HEK293T (cell line): ENCODE results near the gene MSN.
"Not testable (repeated sequence)": the region's sequence is repeated elsewhere in the genome, so short reads cannot be mapped to it uniquely, and the experiment has no call there.

Experiments
- ARNT ChIP-seq: fragments of 450-650 bp; IDR thresholded peaks from 2 replicates; pipeline ENCODE4 v1.6.1; 2017; ENCODE audit warnings: mild to moderate bottlenecking
- BHLHE40 ChIP-seq: fragments of 450-650 bp; IDR thresholded peaks from 2 replicates; pipeline ENCODE4 v1.6.1; 2016; ENCODE audit warnings: mild to moderate bottlenecking, moderate library complexity, borderline replicate concordance
- ELF4 ChIP-seq: fragments of 450-650 bp; IDR thresholded peaks from 2 replicates; pipeline ENCODE4 v1.6.1; 2017; ENCODE audit warnings: antibody characterized with exemption
- FOXK2 ChIP-seq: fragments of 450-650 bp; IDR thresholded peaks from 2 replicates; pipeline ENCODE4 v1.6.1; 2016; ENCODE audit warnings: mild to moderate bottlenecking
- FOXM1 ChIP-seq: fragments of 450-650 bp; IDR thresholded peaks from 2 replicates; pipeline ENCODE4 v1.6.1; 2017; ENCODE audit warnings: mild to moderate bottlenecking, borderline replicate concordance
- PKNOX1 ChIP-seq: fragments of 450-650 bp; IDR thresholded peaks from 2 replicates; pipeline ENCODE4 v1.6.1; 2016
- SP1 ChIP-seq: fragments of 450-650 bp; IDR thresholded peaks from 2 replicates; pipeline ENCODE4 v1.6.1; 2017
- SUZ12 ChIP-seq: fragments of 450-650 bp; IDR thresholded peaks from 2 replicates; pipeline ENCODE4 v1.6.1; 2016; ENCODE audit warnings: mild to moderate bottlenecking
- TARDBP ChIP-seq: fragments of 450-650 bp; IDR thresholded peaks from 2 replicates; pipeline ENCODE4 v1.6.1; 2016
- ZNF384 ChIP-seq: fragments of 450-650 bp; IDR thresholded peaks from 2 replicates; pipeline ENCODE4 v1.6.1; 2016

- TF ChIP-seq FOXK2, FOXM1, ELF4, SUZ12, SP1, BHLHE40, PKNOX1, ARNT, TARDBP, ZNF384: not testable (repeated sequence)
Measured at GRCh38 chrX:65759525-65759924, 92.1 kb downstream of the MSN start.
